Left cardiac atrium (tissue), 4 donors: ENCODE data around the gene LMOD1. TPM values are rescaled to one million over a fixed set of nuclear protein-coding genes. Genes with fewer than 3 reads are reported as not detected.
"Not testable (repeated sequence)": the region's sequence is repeated elsewhere in the genome, so short reads cannot be mapped to it uniquely, and the experiment has no call there.

Experiments
- ATAC-seq, 2 donors: fragments of 200-7000 bp; cut with Tn5 transposase; one replicate each; pipeline ENCODE4 v1.9.1; 2020; ENCODE audit warnings: mild to moderate bottlenecking in 2 of 2, moderate library complexity in 2 of 2
- DNase-seq: peaks from one replicate; pipeline ENCODE4 v3.0.0-alpha.2; 2020
- intact Hi-C, 2 donors: fragments of 100-400 bp; cut with DNase I; formaldehyde crosslinking; loops; one replicate each; pipeline versions ENCODE4 v1.14.1 to v1.15.1; 2022 to 2023
- total RNA-seq, 2 donors: library from RNA; stranded (reverse); fragmentation: NEBNext Ultra II Directional; extraction: Animal tissue kit (Norgen Biotek cat#: 25700); gene quantifications; one replicate each; pipeline ENCODE4 v1.2.1, GENCODE V29; 2021
- donor health status: DM: no; HTN: yes; CAD: no.
- donor health status: DM: no; HTN: yes; CAD: no; lungs with severe emphysema.
- donor health status: DM: yes; HTN: yes; CAD: no.
- donor health status: Dilated cardiomyopathy.

The LMOD1 gene
- total RNA-seq, 2 donors from 2014 or later, result 21.3 to 36.2 TPM

DNA sequence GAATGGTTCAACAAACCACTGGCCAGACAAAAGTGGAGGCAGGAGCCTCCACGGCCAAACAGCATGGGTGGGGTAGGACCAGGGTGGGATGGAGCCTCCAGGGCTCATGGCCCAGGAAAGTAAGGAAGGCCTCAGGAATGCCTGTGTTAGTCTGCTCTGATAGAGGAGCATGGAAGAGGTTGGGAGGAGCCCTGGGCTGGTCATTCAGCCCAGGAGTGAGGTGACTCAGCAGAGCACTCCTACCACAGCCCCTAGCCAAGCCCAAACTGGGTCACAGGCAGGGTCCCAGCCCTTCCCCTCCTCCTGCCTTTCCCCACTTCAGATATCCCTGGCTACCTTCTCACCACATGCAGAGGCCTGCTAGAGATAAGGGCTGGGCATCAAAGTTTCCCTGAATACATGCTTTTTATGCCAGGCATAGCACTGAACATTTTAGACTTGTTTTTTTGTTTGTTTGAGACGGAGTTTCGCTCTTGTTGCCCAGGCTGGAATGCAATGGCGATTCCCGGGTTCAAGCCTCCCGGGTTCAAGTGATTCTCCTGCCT is 60.7 kb downstream of the LMOD1 start:
- intact Hi-C loops, result no loop called here
- ATAC-seq (peak in 1 of 2 donors; percentile 56), DNase-seq (no peak)

DNA sequence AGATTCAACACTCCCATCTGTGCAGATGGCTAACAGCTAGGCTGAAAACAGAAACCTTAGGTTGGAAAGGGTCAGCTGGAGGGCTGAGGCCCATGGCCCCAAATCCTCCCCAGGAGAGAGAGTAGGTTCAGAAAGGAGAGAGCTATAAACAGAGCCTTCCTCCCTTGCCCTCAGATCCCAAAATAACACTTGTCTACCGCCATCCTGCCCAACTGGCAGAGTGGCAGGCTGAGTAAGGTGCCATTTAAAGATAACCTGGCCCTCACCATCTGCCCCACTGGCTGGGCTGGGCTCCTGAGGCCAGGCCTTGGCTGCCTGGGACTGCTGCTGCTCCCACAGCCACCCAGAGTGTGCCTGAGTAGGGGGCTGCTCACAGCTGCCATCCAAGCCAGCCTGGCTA is 61.9 kb downstream of the LMOD1 start:
- no peak for DNase-seq
- intact Hi-C loops, result no loop called here
- ATAC-seq, result peak; percentile 14 to 17

GRCh38 chr1:201883786-201884185 is 62.6 kb downstream of the LMOD1 start:
- intact Hi-C loops, result no loop called here
- ATAC-seq (peak; percentile 14 to 35), DNase-seq (peak; percentile 65)

GRCh38 chr1:201883266-201883665 is 63.1 kb downstream of the LMOD1 start:
- intact Hi-C loops, result no loop called here
- no peak for ATAC-seq
- no peak for DNase-seq

DNA sequence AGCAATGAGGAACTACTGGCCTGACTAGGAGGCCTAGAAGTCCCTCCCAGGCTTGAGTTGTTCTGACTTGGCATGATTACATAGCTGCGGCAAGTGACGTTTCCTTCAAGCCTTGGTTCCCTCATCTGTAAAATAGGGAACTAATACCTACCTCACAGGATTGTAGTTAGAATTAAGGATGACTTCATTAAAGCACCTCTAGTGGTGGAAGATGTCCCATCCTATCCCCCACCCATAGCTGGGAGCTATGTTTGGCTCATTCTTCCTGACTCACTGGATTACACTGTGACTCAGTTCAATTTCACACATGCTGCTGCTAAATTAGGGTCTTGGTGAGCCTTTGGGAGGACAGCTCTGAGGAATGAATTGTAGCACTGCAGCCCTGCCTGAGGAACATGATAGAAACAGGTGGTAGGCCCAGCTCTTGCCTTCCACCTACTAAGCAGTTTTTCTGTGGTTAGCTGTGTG is 63.6 kb downstream of the LMOD1 start:
- peak; percentile 23 to 42 for ATAC-seq
- intact Hi-C loops, result no loop called here
- DNase-seq, result no peak

GRCh38 chr1:201881617-201882016 is 64.7 kb downstream of the LMOD1 start:
- intact Hi-C loops, result no loop called here
- ATAC-seq (no peak), DNase-seq (no peak)

DNA sequence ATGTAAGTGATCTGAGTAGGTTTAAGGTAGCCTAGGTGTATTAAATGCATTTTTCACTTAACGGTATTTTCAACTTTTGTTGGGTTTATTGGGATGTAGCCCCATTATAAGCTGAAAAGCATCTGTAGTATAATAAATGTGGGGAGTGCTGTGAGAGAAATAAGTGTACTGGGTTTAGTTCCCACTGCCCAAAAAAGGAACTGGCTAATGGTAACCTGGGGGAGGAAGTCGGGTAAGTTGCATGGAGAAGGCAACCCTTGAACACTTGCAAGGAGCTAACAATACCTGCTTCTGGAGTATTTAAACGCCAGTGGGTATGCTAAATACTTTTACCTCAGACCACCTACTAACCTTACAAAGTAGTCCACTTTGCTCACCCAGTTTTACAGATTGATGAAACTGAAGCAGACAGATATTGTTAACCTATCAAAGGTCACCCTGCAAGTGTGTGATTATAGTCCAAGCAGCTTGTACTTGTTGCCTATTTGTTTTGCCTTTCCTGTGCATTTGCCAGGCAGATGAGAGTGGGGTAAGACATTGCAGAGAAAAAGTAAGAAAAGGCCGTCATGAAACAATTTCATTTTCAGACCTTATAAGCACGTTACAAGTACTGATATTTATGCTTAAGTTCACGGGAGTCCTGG is 65.3 kb downstream of the LMOD1 start:
- DNase-seq, result no peak
- no peak for ATAC-seq
- intact Hi-C loops, result no loop called here

- intact Hi-C loops, result loop anchor here in 1 of 2 donors (5.0 kb wide), 1 partner anchor 94 kb away; no protein-coding TSS in a partner anchor
- DNase-seq (no peak), ATAC-seq (peak; percentile 46 to 70)
Measured at GRCh38 chr1:201877877-201878401, 68.4 kb downstream of the LMOD1 start.

GRCh38 chr1:201876148-201876818 is 70.1 kb downstream of the LMOD1 start:
- intact Hi-C loops, result loop anchor here in 1 of 2 donors (5.0 kb wide), 1 partner anchor 96 kb away; no protein-coding TSS in a partner anchor
- no peak for ATAC-seq
- DNase-seq, result no peak

DNA sequence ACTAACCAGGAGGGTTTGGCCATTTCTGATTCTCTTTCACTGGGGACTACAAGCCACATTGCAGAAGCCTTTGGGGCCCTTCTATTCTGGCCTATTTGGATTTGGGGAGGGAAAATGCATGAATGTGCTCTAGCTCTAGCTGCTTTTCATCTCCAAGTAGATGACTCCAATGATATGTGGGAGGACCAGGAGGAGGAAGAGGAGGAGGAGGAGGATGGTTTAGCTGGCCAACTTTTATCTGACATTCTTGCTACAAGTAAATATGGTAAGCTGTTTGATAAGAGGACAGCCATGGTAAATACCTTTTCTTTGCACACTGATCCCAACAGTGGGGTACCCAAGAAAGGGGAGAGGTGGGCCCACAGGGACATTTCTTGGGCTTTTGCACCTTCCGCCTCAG is 71.7 kb downstream of the LMOD1 start:
- ATAC-seq, result no peak
- intact Hi-C loops, result loop anchor here in 1 of 2 donors (5.0 kb wide), 1 partner anchor 98 kb away; no protein-coding TSS in a partner anchor
- no peak for DNase-seq

- intact Hi-C loops, result no loop called here
- no peak for ATAC-seq
Measured at GRCh38 chr1:201870397-201870796, 76.0 kb downstream of the LMOD1 start.

GRCh38 chr1:201861448-201861847 is 84.9 kb downstream of the LMOD1 start:
- DNase-seq, result no peak
- intact Hi-C loops, result no loop called here
- no peak for ATAC-seq

More at GRCh38 chr1:201870397-201870796, 76.0 kb downstream of the LMOD1 start:
- DNase-seq, result no peak

DNA sequence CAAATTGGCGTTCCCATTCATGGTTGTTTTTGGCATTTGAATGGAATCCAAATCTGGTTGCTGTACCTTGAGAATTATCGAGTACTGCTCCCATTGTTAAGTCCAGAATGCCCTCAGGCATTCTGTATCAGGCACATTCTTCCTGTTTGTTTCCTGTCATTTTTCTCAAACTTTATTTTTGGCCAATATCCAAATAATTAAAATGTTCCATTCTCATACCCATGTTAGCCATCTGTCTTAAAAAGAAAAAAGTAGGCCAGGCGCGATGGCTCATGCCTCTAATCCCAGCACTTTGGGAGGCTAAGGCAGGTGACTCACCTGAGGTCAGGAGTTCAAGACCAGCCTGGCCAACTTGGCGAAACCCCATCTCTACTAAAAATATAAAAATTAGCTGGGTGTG is 86.9 kb downstream of the LMOD1 start:
- intact Hi-C loops, result no loop called here
- no peak for ATAC-seq

DNA sequence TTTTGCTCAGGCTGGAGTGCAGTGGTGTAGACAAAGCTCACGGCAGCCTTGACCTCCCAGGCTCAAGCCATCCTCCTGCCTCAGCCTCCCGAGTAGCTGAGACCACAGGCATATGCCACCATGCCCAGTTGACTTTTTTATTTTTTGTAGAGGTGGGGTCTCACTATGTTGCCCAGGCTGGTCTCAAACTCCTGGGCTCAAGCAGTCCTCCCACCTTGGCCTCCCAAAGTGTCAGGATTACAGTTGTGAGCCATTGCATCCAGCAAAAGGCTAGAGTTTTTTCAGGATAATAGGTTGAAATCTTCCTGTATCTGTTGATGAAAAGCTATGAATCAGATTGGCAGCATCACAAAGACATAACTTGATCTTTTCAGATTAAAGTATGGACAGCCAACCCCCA is 89.6 kb downstream of the LMOD1 start:
- ATAC-seq, DNase-seq, intact Hi-C loops: not testable (repeated sequence)

More for the DNA sequence above, 86.9 kb downstream of the LMOD1 start:
- DNase-seq, result no peak

GRCh38 chr1:201851949-201852348 is 94.4 kb downstream of the LMOD1 start:
- no peak for ATAC-seq
- no peak for DNase-seq
- intact Hi-C loops, result no loop called here

- intact Hi-C loops, result no loop called here
- ATAC-seq, result peak; percentile 34 to 65
- peak; percentile 46 for DNase-seq
Measured at GRCh38 chr1:201850053-201850397, 96.3 kb downstream of the LMOD1 start.

DNA sequence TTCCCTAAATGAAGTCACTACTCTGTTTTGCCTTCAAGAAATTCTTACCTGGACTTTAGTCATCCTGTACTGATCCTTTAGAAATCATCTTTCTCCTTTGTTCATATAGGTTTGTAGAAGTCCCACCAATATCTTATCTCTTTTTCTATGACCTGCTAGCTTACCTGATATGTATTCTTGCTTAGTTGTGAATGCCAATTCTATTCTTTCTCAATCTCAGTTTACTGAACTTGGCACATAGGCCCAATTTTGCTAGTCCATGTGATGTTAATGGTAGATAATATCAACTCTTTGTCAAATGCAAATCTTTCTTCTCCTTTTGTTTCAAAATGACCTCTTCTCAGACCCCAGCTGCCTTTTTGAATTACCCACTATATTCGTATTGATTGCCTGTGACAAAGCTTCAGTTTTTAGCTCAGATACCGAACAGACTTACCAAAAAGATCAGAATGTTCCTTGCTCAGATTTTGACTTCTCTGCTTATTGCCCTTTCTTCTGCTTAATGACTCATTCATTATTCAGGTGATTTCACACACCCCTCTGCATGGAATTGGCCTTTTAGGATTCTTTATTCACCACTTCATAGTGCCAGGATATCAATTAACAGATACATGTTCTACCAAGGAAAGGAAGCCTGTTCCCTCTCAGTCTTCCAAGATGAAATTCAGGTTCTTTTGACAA is 96.8 kb downstream of the LMOD1 start:
- ATAC-seq (no peak), DNase-seq (no peak)
- intact Hi-C loops, result no loop called here

- ATAC-seq (no peak), DNase-seq (no peak)
- intact Hi-C loops, result no loop called here
Measured at GRCh38 chr1:201848230-201848629, 98.1 kb downstream of the LMOD1 start.

DNA sequence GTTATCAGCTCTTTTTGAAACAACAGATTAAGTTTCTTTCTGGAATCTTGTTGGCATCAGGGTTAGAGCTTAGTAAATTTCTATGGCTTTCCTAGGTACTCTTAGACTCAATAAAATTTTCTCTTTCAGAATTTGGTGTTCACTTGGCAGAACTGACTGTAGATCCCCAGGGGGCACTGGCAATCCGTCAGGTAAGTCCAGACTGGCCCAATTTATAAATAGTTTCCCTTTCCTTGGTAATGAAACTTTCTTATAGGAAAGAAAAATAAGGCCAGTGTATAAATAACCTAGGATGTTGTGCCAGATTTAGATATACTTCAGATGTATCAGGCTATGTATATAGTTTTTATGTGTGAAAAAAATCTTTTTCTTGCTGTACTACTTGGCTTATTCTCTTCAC is 99.2 kb downstream of the LMOD1 start:
- no peak for ATAC-seq
- no peak for DNase-seq
- intact Hi-C loops, result no loop called here
